H4 (cell line): ENCODE data around the gene RELA. TPM values are rescaled to one million over a fixed set of nuclear protein-coding genes. Genes with fewer than 3 reads are reported as not detected.
"Not testable (repeated sequence)": the region's sequence is repeated elsewhere in the genome, so short reads cannot be mapped to it uniquely, and the experiment has no call there.

Experiments
- DNase-seq: peaks from one replicate; pipeline ENCODE4 v3.0.0-alpha.2; 2015; ENCODE audit warnings: low spot score
- total RNA-seq: library from RNA; depleted of rRNA; stranded (reverse); fragments of >200 nt; shearing (Covaris generic); gene quantifications from 2 replicates; pipeline ENCODE4 v1.2.3, GENCODE V29; 2014

Gene RELA
- total RNA-seq, 1 experiment from 2014 or later = 26.3 TPM

- no peak for DNase-seq
Observed at GRCh38 chr11:65648997-65649493, 13.7 kb downstream of the RELA start.

DNA sequence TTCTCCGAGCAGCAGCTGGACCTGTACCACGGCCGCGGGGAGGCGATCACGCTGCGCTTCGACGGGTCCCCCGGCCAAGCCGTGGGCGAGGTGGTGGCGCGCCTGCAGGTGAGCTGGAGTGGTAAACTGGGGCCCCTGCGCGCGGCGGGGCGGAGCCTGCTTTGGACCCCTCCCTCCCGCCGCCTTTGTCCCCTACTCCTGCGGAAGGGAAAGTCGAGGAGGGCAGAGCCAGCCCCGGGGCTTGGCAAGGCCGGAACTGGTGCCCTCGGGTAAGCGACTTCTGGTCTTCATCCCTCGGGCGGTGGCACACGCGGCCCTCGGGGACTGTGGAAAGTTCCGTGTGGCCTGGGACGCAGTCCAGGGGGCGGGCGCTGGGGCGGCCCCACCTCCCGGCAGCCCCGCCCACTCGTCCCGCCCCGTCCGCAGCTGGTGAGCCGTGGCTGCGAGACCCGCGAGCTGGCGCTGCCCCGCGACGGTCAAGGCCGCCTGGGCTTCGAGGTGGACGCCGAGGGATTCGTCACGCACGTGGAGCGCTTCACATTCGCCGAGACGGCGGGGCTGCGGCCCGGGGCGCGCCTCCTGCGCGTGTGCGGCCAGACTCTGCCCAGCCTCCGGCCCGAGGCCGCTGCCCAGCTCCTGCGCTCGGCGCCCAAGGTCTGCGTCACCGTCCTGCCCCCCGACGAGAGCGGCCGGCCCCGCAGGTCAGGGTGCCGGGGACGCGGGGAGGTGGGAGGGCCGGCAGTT, 15.6 kb downstream of the RELA start:
- no peak for DNase-seq

- no peak for DNase-seq
Observed at GRCh38 chr11:65646288-65646957, 16.3 kb downstream of the RELA start.

DNA sequence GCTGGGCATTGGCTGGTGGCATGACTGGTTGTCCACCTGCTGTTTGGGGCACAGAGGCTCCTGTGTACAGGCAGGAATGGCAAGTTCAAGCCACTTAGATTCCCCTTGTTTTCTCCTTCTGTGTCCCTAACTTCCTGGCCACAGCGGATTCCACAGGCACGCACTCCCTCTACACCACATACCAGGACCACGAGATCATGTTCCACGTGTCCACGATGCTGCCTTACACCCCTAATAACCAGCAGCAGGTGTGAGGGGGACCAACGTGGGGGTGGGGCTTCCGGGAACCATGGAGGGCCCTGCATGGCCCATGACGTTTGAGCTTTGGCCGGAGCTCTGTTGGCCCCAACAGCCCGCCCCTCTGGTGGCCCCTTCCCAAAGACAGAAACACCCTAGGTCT, 17.0 kb downstream of the RELA start:
- DNase-seq = no peak

- no peak for DNase-seq
Observed at GRCh38 chr11:65644837-65645236, 17.9 kb downstream of the RELA start.

DNA sequence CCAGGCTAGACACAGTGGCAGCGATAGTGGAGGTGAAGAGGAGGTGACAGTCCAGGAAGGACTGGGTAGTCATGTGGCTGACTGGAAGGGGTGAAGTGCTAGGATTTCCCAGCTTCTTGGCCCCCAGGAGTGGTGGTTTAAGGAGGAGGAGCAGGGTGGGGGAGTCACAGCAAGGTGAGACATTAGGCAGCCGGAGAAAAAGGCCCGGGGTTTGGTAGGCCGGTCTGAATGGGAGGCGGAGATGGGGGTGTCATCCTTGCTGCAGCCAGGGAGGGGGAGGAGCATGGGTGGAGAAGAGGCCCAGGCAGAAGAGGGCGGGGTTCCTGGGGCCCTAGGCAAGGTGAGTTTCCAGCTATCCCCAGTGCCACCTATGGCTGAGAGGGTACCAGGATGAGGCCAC, 18.7 kb downstream of the RELA start:
- no peak for DNase-seq

GRCh38 chr11:65642014-65642671, 20.6 kb downstream of the RELA start:
- no peak for DNase-seq

DNA sequence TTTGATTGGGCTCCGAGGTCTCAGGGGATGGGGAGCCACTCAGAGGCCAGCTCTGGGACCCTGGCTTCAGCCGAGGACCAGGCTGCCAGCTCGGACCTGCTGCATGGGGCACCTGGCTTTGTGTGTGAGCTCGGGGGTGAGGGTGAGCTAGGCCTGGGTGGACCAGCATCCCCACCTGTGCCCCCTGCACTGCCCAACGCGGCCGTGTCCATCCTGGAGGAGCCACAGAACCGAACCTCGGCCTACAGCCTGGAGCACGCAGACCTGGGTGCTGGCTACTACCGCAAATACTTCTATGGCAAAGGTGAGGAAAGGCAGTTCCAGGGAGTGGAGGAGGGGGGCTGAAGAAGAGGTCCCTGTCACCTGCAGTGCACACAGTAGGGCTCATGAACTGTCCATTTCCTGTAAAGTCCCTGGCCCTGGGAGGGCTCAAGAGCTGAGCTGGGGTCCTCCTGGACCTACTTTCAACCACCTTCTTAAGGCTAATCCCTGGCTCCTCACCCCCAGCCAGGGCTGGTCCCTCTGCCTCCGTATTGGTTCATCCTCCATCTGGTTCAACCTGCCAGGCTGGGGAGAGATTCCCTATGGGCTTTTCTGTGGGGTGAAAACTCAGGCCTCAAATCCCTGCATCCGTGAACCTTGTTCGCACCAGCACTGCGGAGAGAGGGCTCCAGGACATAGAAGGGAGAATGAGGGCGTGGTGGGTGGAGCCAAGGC, 21.3 kb downstream of the RELA start:
- no peak for DNase-seq

DNA sequence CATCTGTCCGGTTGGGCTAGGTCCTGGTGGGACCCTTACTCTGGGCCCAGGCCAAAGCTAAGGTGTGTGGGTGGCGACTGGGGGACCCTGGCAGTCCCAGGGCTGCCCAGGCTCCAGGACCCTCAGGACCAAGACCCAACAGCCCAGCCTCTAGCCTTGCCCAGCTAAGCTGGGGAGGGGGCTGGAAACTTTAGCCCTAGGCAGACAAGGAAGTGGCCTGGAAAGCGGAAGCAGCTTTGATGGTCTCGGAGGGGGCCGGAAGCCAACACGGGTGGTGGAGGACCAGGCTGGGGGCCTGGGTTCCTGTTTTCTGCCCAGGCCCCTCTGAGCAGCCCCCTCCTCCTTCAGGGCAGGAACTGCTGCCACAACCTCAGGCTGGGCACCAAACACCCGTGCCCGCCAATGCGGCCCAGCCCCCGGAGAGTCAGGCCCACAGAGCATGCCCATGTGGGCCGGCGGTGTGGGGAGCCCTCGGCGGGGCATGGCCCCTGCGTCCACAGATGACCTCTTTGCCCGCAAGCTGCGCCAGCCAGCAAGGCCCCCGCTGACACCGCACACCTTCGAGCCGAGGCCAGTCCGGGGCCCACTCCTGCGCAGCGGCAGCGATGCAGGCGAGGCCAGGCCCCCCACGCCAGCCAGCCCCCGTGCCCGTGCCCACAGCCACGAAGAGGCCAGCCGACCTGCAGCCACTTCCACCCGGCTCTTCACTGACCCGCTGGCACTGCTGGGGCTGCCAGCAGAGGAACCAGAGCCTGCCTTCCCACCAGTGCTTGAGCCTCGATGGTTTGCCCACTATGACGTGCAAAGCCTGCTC, 22.0 kb downstream of the RELA start:
- DNase-seq = no peak

DNA sequence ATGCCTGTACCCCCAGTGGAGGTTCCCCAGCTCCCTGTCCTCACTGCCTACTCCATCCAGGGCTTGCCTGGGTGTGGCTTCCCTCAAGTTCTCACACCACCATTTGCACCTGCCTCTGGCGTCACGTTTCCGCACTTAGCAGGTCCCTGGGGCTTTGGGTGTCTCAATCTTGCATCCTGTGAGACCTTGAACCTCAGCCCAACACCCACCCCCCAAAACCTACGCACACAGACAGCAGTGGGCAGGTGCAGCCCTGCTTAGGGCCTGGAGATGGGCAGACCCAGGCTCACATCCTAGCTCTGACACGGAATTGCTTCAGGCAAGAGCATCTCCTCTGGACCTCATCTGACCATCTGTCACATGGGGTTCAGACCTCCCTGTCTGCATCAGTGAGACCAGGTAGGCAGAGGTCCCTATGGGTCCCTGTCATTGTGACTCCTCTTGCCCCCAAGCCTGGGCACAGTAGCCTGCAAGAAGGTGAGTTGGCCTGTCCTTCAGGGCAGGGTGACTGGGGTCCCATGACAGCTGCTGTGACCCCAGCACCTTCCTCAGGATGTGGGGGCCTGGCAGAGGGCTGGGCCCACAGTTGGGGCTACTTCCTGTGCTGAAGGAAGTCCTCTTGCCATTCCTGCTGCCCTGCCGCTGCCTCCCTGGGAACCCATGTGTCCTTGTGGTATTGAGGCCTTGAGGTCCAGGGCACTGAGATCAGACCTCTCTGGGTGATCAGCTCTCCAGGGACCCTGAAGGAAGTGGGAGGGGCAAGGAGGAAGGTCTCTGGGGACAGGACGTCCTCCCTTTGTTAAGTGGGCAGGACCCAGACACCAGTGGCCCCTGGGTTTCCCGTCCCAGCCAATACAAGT, 22.9 kb downstream of the RELA start:
- no peak for DNase-seq

- DNase-seq = not testable (repeated sequence)
Observed at GRCh38 chr11:65639228-65639597, 23.5 kb downstream of the RELA start.

DNA sequence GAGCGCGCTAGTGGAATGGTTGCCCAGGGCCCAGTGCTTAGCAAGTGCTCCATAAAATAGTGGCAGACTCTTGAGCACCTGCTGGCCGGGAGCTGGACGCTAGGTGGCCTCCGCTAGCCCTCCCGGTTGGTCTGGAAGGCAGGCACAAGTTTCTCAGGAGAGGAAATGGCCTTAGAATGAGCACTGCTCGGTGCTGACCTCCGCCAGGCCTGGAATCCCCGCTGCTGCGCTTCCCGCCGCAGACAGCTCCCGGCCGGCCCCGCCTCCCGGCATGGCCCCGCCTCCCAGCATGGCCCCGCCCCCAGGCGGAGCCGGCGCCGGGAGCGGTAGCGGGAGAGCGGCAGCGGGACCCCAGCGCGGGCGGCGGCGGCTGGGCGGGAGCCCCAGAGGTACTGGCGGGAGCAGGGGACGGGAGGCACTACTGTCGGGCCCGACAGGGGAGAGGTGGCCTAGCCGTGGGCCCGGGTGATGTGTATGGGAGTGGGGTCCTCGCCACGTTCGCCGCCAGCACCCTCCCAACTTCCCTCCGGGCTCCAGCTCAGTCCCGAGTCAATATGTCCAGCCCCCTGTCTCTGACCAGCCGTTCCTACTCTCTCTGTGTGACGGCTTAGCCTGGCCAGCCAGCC, 24.8 kb downstream of the RELA start, which contains the start of gene SIPA1:
TSS of gene SIPA1 (plus strand) at position 308 of the 626 bp plus-strand sequence. CDS start 2,821 bp downstream, outside the sequence.
- peak; percentile 89 for DNase-seq

- no peak for DNase-seq
Observed at GRCh38 chr11:65637032-65637557, 25.6 kb downstream of the RELA start.

GRCh38 chr11:65636108-65637031, 26.3 kb downstream of the RELA start:
- no peak for DNase-seq

DNA sequence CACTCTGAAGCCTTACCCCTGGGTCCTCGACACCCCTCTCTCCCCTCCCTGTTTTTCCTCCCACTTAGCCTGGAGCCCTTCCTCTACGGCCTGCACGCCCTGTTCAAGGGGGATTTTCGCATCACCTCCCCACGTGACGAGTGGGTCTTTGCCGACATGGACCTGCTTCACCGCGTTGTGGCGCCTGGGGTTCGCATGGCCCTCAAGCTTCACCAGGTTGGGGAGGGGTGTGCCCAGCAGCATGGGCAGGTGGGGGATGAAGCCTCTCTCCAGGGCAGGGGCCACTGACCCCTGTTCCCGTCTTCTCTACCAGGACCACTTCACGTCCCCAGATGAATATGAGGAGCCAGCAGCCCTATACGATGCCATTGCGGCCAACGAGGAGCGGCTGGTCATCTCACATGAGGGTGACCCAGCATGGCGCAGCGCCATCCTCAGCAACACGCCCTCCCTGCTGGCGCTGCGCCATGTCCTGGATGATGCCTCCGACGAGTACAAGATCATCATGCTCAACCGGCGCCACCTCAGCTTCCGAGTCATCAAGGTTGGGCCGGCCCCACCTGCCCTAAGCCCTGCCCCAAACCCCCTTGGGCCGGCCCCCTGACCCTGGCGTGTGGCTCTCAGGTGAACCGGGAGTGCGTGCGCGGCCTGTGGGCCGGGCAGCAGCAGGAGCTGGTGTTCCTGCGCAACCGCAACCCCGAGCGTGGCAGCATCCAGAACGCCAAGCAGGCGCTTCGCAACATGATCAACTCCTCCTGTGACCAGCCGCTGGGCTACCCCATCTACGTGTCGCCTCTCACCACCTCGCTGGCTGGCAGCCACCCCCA, 27.6 kb downstream of the RELA start:
- no peak for DNase-seq

- no peak for DNase-seq
Observed at GRCh38 chr11:65634440-65634839, 28.3 kb downstream of the RELA start.

DNA sequence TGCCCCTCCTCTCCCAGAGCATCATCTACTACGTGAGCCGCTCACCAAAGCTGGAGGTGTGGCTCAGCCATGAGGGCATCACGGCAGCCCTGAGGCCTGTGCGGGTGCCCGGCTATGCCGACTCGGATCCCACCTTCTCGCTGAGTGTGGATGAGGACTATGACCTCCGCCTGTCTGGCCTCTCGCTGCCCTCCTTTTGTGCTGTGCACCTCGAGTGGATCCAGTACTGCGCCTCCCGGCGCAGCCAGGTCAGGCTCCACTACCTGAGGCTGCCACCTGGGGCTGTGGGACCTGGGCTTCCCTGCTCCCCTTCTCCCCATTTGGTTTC, 28.6 kb downstream of the RELA start:
- DNase-seq = no peak
